GM23338 (cell line): ENCODE measurements around the gene DBNL. TPM values are rescaled to one million over a fixed set of nuclear protein-coding genes. Genes with fewer than 3 reads are reported as not detected.

Source experiments
- ATAC-seq: fragments of 200-7000 bp; cut with Tn5 transposase; 3 replicates; pipeline ENCODE4 v1.9.1; 2020
- DNase-seq: peaks from one replicate; pipeline ENCODE4 v3.0.0-alpha.2; 2015; ENCODE audit warnings: low spot score
- H2AFZ ChIP-seq: fragments of 200-600 bp; sonication (generic); 2 replicates; pipeline ENCODE4 v1.8.0; 2016; ENCODE audit warnings: antibody characterized with exemption, mild to moderate bottlenecking, moderate library complexity
- H3F3A ChIP-seq: fragments of 200-600 bp; sonication (generic); replicated peaks from 2 replicates; pipeline ENCODE4 v1.8.0; 2017; ENCODE audit warnings: antibody characterized with exemption, mixed run types, low read depth
- H3K27ac ChIP-seq: fragments of 200-600 bp; sonication (generic); 2 replicates; pipeline ENCODE4 v1.6.1; 2016; ENCODE audit warnings: low read depth
- H3K27me3 ChIP-seq: fragments of 200-600 bp; sonication (generic); 2 replicates; pipeline ENCODE4 v1.8.0; 2016; ENCODE audit warnings: mild to moderate bottlenecking, mixed run types, moderate library complexity; ENCODE audit not compliant: insufficient read depth
- H3K36me3 ChIP-seq: fragments of 200-600 bp; sonication (generic); 2 replicates; pipeline ENCODE4 v1.8.0; 2016; ENCODE audit warnings: mild to moderate bottlenecking; ENCODE audit not compliant: insufficient read depth
- H3K4me1 ChIP-seq: fragments of 200-600 bp; sonication (generic); 2 replicates; pipeline ENCODE4 v1.8.0; 2016; ENCODE audit warnings: mild to moderate bottlenecking, moderate library complexity; ENCODE audit not compliant: insufficient read depth
- H3K4me2 ChIP-seq: fragments of 200-600 bp; sonication (generic); 2 replicates; pipeline ENCODE4 v1.7.1; 2017; ENCODE audit warnings: mixed run types
- H3K4me3 ChIP-seq: fragments of 200-600 bp; sonication (generic); 2 replicates; pipeline ENCODE4 v1.6.1; 2016; ENCODE audit warnings: mixed run types
- H3K79me2 ChIP-seq: fragments of 200-600 bp; sonication (generic); replicated peaks from 2 replicates; pipeline ENCODE4 v1.8.0; 2017; ENCODE audit warnings: mild to moderate bottlenecking; ENCODE audit not compliant: insufficient read depth
- H3K9me2 ChIP-seq: fragments of 200-600 bp; sonication (generic); 2 replicates; pipeline ENCODE4 v1.8.0; 2017; ENCODE audit not compliant: insufficient read depth
- H4K20me1 ChIP-seq: fragments of 200-600 bp; sonication (generic); replicated peaks from 2 replicates; pipeline ENCODE4 v1.8.0; 2017; ENCODE audit warnings: mild to moderate bottlenecking; ENCODE audit not compliant: insufficient read depth
- H3K27ac Mint-ChIP-seq: 2 replicates; pipeline ENCODE4 v1.8.0; 2020; ENCODE audit warnings: inconsistent platforms, mild to moderate bottlenecking, moderate library complexity, mixed read lengths
- H3K27me3 Mint-ChIP-seq: 3 replicates; pipeline ENCODE4 v1.8.0; 2022; ENCODE audit warnings: low read depth, mild to moderate bottlenecking, moderate library complexity, mixed read lengths, inconsistent platforms; ENCODE audit not compliant: insufficient read depth, poor library complexity
- H3K36me3 Mint-ChIP-seq: 3 replicates; pipeline ENCODE4 v1.8.0; 2021; ENCODE audit warnings: low read depth, mild to moderate bottlenecking, inconsistent platforms, moderate library complexity, mixed read lengths
- H3K4me1 Mint-ChIP-seq: 3 replicates; pipeline ENCODE4 v1.8.0; 2020; ENCODE audit warnings: mild to moderate bottlenecking, inconsistent platforms, mixed read lengths
- H3K4me3 Mint-ChIP-seq: 3 replicates; pipeline ENCODE4 v1.8.0; 2021; ENCODE audit warnings: moderate library complexity, mild to moderate bottlenecking, inconsistent platforms, mixed read lengths
- H3K9me3 Mint-ChIP-seq: 3 replicates; pipeline ENCODE4 v1.8.0; 2020; ENCODE audit warnings: moderate library complexity, mild to moderate bottlenecking, inconsistent platforms, mixed read lengths
- CREB1 ChIP-seq: fragments of 250-450 bp; sonication (Bioruptor Pico); IDR thresholded peaks from 2 replicates; pipeline ENCODE4 v1.5.0; 2020; ENCODE audit warnings: low read depth, mild to moderate bottlenecking, moderate library complexity
- ETS1 ChIP-seq: IDR thresholded peaks from 2 replicates; pipeline ENCODE4 v1.6.1; 2016; ENCODE audit warnings: antibody characterized with exemption
- EZH2phosphoT487 ChIP-seq: fragments of 200-600 bp; sonication (generic); IDR thresholded peaks from one replicate; pipeline ENCODE4 v1.8.1; 2018; ENCODE audit warnings: antibody characterized with exemption; ENCODE audit not compliant: unreplicated experiment
- JUNB ChIP-seq: IDR thresholded peaks from one replicate; pipeline ENCODE4 v1.6.1; 2016; ENCODE audit warnings: antibody characterized with exemption; ENCODE audit not compliant: unreplicated experiment
- STAT1 ChIP-seq: IDR thresholded peaks from one replicate; pipeline ENCODE4 v1.6.1; 2016; ENCODE audit warnings: antibody characterized with exemption; ENCODE audit not compliant: unreplicated experiment
- ZNF114 ChIP-seq: fragments of 250-450 bp; sonication (Bioruptor Pico); IDR thresholded peaks from 2 replicates; pipeline ENCODE4 v1.5.0; 2020; ENCODE audit warnings: mild to moderate bottlenecking, moderate library complexity
- polyA plus RNA-seq: library from polyadenylated mRNA; unstranded; fragments of >200 nt; fragmentation: Nextera tagmentation; extraction: Ambion mirVana; gene quantifications from 2 replicates; pipeline ENCODE4 v1.2.1, GENCODE V29; 2016
- total RNA-seq: library from RNA; depleted of rRNA; stranded (reverse); fragments of >200 nt; shearing (Covaris generic); gene quantifications from 2 replicates; pipeline ENCODE4 v1.2.3, GENCODE V29; 2014
- TF ChIP-seq, protein P1 (sequence below), 2 experiments: fragments of 200-600 bp in 1 of 2; sonication (generic) in 1 of 2; conservative IDR thresholded peaks; 2 replicates each; pipeline versions ENCODE4 v1.5.1 to v1.6.1; 2016 to 2017; ENCODE audit warnings: antibody characterized with exemption in 2 of 2, low read depth in 2 of 2, mild to moderate bottlenecking in 2 of 2, moderate library complexity in 1 of 2

The DBNL gene
- total and polyA plus RNA-seq, 2 experiments from 2014 or later: 18.1 to 49.4 TPM

- TF ChIP-seq ZNF114 (CRISPR knock-in tag) (no peak), ETS1 (no peak), JUNB (no peak), EZH2phosphoT487 (no peak), STAT1 (no peak)
- Histone ChIP-seq H3K4me2 (no peak overlapping the region), H3K79me2 (no peaks in the 10 kb centered on the region), H4K20me1 (no peaks in the 10 kb centered on the region), H3K36me3 (no peaks in the 10 kb centered on the region), H3K27ac (no peak overlapping the region), H3K9me2 (no peaks in the 10 kb centered on the region), H3K4me1 (no peaks in the 10 kb centered on the region), H3F3A (no peaks in the 10 kb centered on the region), H3K27me3 (no peaks in the 10 kb centered on the region), H2AFZ (no peak overlapping the region), H3K4me3 (no peak overlapping the region)
- H3K27ac Mint-ChIP-seq: no peak overlapping the region
- H3K4me1 Mint-ChIP-seq: peaks cover 11% of the 10 kb centered on the region
- DNase-seq: no peak
- no peaks in the 10 kb centered on the region for H3K36me3 Mint-ChIP-seq
- no peak overlapping the region for H3K4me3 Mint-ChIP-seq
- no peaks in the 10 kb centered on the region for H3K9me3 Mint-ChIP-seq
- H3K27me3 Mint-ChIP-seq: peaks cover 16% of the 10 kb centered on the region
- no peak for ATAC-seq
These were observed 51.3 kb downstream of the DBNL start for GRCh38 chr7:44095781-44096180.

- H3K4me1 ChIP-seq: no peaks in the 10 kb centered on the region
- no peak overlapping the region for H3K27ac ChIP-seq
- TF ChIP-seq, protein P1, sequence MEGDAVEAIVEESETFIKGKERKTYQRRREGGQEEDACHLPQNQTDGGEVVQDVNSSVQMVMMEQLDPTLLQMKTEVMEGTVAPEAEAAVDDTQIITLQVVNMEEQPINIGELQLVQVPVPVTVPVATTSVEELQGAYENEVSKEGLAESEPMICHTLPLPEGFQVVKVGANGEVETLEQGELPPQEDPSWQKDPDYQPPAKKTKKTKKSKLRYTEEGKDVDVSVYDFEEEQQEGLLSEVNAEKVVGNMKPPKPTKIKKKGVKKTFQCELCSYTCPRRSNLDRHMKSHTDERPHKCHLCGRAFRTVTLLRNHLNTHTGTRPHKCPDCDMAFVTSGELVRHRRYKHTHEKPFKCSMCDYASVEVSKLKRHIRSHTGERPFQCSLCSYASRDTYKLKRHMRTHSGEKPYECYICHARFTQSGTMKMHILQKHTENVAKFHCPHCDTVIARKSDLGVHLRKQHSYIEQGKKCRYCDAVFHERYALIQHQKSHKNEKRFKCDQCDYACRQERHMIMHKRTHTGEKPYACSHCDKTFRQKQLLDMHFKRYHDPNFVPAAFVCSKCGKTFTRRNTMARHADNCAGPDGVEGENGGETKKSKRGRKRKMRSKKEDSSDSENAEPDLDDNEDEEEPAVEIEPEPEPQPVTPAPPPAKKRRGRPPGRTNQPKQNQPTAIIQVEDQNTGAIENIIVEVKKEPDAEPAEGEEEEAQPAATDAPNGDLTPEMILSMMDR (conservative IDR thresholded peaks at IDR 0.05; ENCODE audit: low read depth in 2 of 2): 0 out of 4 replicates have a peak, but pooled peaks of 1 of the 2 experiments have one; percentile 10
- TF ChIP-seq CREB1: no peak
- Mint-ChIP-seq H3K4me3 (no peak overlapping the region), H3K9me3 (no peaks in the 10 kb centered on the region), H3K4me1 (peaks cover 11% of the 10 kb centered on the region), H3K27me3 (peaks cover 15% of the 10 kb centered on the region), H3K36me3 (no peaks in the 10 kb centered on the region), H3K27ac (no peak overlapping the region)
- no peaks in the 10 kb centered on the region for H3K36me3 ChIP-seq
- H3K9me2 ChIP-seq: no peaks in the 10 kb centered on the region
- no peaks in the 10 kb centered on the region for H3K27me3 ChIP-seq
- no peaks in the 10 kb centered on the region for H4K20me1 ChIP-seq
- no peaks in the 10 kb centered on the region for H3F3A ChIP-seq
- DNase-seq (no peak), ATAC-seq (no peak)
- H3K4me2 ChIP-seq: no peak overlapping the region
- H3K4me3 ChIP-seq: no peak overlapping the region
- no peaks in the 10 kb centered on the region for H3K79me2 ChIP-seq
- no peak overlapping the region for H2AFZ ChIP-seq
These were observed 51.9 kb downstream of the DBNL start for GRCh38 chr7:44096326-44096881.
